ENCODE measurements around the gene UROD. TPM values are rescaled to one million over a fixed set of nuclear protein-coding genes. Genes with fewer than 3 reads are reported as not detected.

The UROD gene
- total RNA-seq, 1 experiment from 2014 or later = 76.9 TPM

DNA sequence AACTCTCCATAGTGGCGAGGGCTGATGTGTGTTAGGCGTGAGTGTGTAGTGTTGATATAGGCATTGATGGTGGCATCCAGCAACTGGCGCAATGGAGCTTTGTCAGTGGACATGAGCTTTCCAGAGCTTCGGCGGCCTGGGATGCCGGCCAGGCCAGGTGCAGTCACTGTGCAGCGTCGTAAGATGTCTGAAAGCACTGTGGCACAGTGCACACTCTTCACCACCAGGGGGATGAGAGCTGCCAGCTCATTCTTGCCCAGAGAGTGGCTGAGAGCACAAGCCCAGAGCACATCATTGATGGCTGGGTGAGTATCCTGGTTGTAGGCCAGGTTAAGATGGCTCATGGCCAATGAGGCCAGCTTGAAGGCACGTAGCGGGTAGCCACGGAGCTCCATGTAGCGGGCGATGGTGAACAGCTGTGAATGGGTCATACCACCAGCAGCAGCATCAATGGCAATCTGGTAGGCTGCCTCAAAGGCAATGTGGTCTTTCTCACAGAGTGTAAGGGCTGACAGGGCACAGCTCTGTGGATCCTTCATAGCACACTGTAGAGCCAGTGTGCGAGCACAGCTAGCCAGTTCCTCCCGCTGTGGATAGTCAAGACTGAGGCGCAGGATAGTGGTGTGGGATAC is 6.7 kb downstream of the UROD start:
- no peaks in the 10 kb centered on the region for H3K27me3 Mint-ChIP-seq (ENCODE audit: insufficient read depth, unreplicated experiment)
- intact Hi-C loops (cut with micrococcal nuclease) = loop anchor here (1.0 kb wide), 2 partner anchors 282 to 475 kb away; no protein-coding TSS in a partner anchor
- ChIA-PET CTCF (interaction anchor here (0.5 to 12.2 kb wide), 37 partner anchors 9 to 1425 kb away, joined by 3 to 437 read pairs (median 4); partner anchors contain the start of gene TESK2), POLR2A (interaction anchor here (0.6 to 11.7 kb wide), 6 partner anchors 33 to 472 kb away, joined by 3 to 176 read pairs (median 3); partner anchors contain the start of genes EIF2B3, MUTYH, TESK2 and TOE1)
- H3K4me1 Mint-ChIP-seq (ENCODE audit: insufficient read depth, unreplicated experiment) = peaks cover 19% of the 10 kb centered on the region
- peak; percentile 81 for DNase-seq (ENCODE audit: unreplicated experiment)
- no TSS peak for BruUV-seq (replicated peaks)
- no peak overlapping the region for H3K4me3 Mint-ChIP-seq (ENCODE audit: unreplicated experiment)
- peaks cover 14% of the 10 kb centered on the region for H3K36me3 Mint-ChIP-seq (ENCODE audit: insufficient read depth, unreplicated experiment)
- no peaks in the 10 kb centered on the region for H3K9me3 Mint-ChIP-seq (ENCODE audit: unreplicated experiment)
- H3K27ac Mint-ChIP-seq (ENCODE audit: low read depth, unreplicated experiment) = no peak overlapping the region
- TF ChIP-seq, protein P1, sequence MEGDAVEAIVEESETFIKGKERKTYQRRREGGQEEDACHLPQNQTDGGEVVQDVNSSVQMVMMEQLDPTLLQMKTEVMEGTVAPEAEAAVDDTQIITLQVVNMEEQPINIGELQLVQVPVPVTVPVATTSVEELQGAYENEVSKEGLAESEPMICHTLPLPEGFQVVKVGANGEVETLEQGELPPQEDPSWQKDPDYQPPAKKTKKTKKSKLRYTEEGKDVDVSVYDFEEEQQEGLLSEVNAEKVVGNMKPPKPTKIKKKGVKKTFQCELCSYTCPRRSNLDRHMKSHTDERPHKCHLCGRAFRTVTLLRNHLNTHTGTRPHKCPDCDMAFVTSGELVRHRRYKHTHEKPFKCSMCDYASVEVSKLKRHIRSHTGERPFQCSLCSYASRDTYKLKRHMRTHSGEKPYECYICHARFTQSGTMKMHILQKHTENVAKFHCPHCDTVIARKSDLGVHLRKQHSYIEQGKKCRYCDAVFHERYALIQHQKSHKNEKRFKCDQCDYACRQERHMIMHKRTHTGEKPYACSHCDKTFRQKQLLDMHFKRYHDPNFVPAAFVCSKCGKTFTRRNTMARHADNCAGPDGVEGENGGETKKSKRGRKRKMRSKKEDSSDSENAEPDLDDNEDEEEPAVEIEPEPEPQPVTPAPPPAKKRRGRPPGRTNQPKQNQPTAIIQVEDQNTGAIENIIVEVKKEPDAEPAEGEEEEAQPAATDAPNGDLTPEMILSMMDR (IDR thresholded peaks at IDR 0.05; ENCODE audit: unreplicated experiment) = peak; percentile 73

DNA sequence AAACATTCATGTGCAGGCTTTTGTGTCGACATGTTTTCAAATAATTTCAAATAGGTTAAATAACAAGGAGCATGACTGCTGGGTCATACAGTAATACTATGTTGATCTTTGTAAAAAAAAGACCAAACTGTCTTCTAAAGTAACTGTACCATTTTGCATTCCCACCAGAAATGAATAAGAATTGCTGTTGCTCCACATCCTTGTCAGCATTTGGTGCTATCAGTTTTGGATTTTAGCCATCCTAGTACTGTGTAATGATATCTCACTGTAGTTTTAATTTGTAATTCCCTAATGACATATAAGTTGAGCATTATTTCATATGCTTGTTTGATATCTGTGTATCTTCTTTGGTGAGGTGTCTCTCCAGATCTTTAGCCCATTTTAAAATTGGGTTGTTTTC is 11.6 kb downstream of the UROD start:
- Mint-ChIP-seq H3K27me3 (ENCODE audit: insufficient read depth, unreplicated experiment) (no peaks in the 10 kb centered on the region), H3K27ac (ENCODE audit: low read depth, unreplicated experiment) (no peak overlapping the region), H3K9me3 (ENCODE audit: unreplicated experiment) (no peaks in the 10 kb centered on the region), H3K4me1 (ENCODE audit: insufficient read depth, unreplicated experiment) (peaks cover 3% of the 10 kb centered on the region), H3K36me3 (ENCODE audit: insufficient read depth, unreplicated experiment) (no peaks in the 10 kb centered on the region), H3K4me3 (ENCODE audit: unreplicated experiment) (no peak overlapping the region)
- no peak for DNase-seq (ENCODE audit: unreplicated experiment)
- TF ChIP-seq, protein P1 (IDR thresholded peaks at IDR 0.05; ENCODE audit: unreplicated experiment) = no peak
- intact Hi-C loops (cut with micrococcal nuclease) = no loop called here
- ChIA-PET POLR2A (no interaction called here), CTCF (no interaction called here)
- no TSS peak for BruUV-seq (replicated peaks)

DNA sequence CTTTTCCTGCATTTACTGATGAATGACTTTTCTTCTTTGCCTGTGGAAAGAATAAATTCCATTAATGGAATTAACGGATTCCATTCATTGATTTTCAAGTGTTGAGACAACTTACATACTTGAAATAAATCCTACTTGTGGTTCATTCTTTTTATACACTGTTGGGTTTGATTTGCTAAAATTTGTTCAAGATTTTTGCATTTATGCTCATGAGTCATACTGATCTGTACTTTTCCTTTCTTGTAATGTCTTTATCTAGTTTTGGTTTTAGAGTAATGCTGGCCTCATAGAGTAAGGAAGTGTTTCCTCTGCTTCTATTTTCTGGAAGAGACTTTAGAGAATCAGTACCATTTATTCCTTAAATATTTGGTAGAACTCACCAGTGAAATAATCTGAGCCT is 14.4 kb downstream of the UROD start:
- Mint-ChIP-seq H3K36me3 (ENCODE audit: insufficient read depth, unreplicated experiment) (peaks cover 6% of the 10 kb centered on the region), H3K27ac (ENCODE audit: low read depth, unreplicated experiment) (no peak overlapping the region), H3K9me3 (ENCODE audit: unreplicated experiment) (no peaks in the 10 kb centered on the region), H3K4me3 (ENCODE audit: unreplicated experiment) (no peak overlapping the region), H3K27me3 (ENCODE audit: insufficient read depth, unreplicated experiment) (no peaks in the 10 kb centered on the region), H3K4me1 (ENCODE audit: insufficient read depth, unreplicated experiment) (no peaks in the 10 kb centered on the region)
- BruUV-seq (replicated peaks) = no TSS peak
- TF ChIP-seq, protein P1 (IDR thresholded peaks at IDR 0.05; ENCODE audit: unreplicated experiment) = no peak
- no peak for DNase-seq (ENCODE audit: unreplicated experiment)
- intact Hi-C loops (cut with micrococcal nuclease) = no loop called here
- ChIA-PET CTCF (interaction anchor here (0.7 kb wide), 1 partner anchor 1078 kb away, joined by 4 read pairs; no protein-coding TSS in a partner anchor), POLR2A (no interaction called here)

DNA sequence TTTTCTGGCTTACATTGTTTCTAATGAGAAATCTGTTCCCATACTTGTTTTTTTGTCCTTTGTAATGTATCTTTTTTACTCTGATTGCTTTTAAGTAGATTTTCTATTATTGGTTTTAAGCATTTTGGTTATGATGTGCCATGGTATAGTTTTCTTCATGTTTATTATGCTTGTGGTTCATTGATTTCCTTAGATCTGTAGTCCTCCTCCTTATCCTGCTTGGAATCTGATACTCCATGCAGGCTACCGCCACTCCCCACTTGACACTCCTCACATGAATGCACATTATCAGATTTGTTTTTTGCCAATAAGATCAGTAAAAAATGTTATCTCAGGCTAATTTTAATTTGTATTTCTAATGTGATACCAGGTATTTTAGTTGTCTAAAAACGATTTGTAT is 20.8 kb downstream of the UROD start:
- intact Hi-C loops (cut with micrococcal nuclease) = no loop called here
- Mint-ChIP-seq H3K4me3 (ENCODE audit: unreplicated experiment) (no peak overlapping the region), H3K36me3 (ENCODE audit: insufficient read depth, unreplicated experiment) (peaks cover 6% of the 10 kb centered on the region), H3K27me3 (ENCODE audit: insufficient read depth, unreplicated experiment) (no peaks in the 10 kb centered on the region), H3K4me1 (ENCODE audit: insufficient read depth, unreplicated experiment) (no peaks in the 10 kb centered on the region), H3K27ac (ENCODE audit: low read depth, unreplicated experiment) (no peak overlapping the region), H3K9me3 (ENCODE audit: unreplicated experiment) (no peaks in the 10 kb centered on the region)
- TF ChIP-seq, protein P1 (IDR thresholded peaks at IDR 0.05; ENCODE audit: unreplicated experiment) = no peak
- ChIA-PET POLR2A (no interaction called here), CTCF (interaction anchor here (0.5 to 2.6 kb wide), 3 partner anchors 14 to 267 kb away, joined by 3 to 12 read pairs (median 10); partner anchors contain the start of gene PLK3)
- no TSS peak for BruUV-seq (replicated peaks)
- no peak for DNase-seq (ENCODE audit: unreplicated experiment)

All from MCF 10A (cell line).